Erythroblast (primary cell): ENCODE results near the gene EEFSEC.

Experiments
- GATA1 ChIP-seq: IDR thresholded peaks from 2 replicates; pipeline ENCODE4 v1.6.1; 2011; ENCODE audit warnings: low read depth, mild to moderate bottlenecking, control low read depth, low read length, moderate library complexity
- POLR2A ChIP-seq: IDR thresholded peaks from 2 replicates; pipeline ENCODE4 v1.6.1; 2011; ENCODE audit warnings: mild to moderate bottlenecking, low read length

DNA sequence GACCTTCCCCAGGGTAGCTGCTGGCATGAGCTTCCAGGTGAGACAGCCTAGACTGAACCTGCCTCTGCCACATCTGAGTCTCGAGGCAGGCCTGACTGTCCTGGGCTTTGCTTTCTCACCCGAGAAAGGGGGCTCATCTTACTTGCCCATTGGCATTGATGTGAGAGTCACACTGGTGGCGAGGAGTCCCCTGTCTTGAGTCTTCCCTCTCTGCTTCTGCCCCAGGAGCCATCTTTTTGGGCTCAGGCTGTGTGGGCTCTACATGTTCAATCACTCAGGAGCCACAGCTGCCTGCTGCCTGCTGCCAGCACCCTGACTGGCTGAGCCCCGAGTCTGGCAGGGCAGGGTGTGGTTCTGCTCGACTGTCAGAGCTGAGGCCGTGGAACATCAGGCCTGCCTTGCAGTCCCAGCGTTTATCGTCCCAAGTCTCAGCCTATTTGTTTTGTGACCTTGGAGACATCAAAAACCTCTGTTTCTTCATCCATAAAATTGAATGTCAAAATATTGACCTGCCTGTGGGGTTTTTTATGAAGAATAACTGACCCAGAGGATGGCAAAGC, 180.9 kb downstream of the EEFSEC start:
- TF ChIP-seq POLR2A (no peak), GATA1 (no peak)
